ENCODE results near the gene TECPR1.

Gene TECPR1

GRCh38 chr7:98191668-98192431, 60.2 kb downstream of the TECPR1 start:
- no peak for DNase-seq (ENCODE audit: low read depth)

DNA sequence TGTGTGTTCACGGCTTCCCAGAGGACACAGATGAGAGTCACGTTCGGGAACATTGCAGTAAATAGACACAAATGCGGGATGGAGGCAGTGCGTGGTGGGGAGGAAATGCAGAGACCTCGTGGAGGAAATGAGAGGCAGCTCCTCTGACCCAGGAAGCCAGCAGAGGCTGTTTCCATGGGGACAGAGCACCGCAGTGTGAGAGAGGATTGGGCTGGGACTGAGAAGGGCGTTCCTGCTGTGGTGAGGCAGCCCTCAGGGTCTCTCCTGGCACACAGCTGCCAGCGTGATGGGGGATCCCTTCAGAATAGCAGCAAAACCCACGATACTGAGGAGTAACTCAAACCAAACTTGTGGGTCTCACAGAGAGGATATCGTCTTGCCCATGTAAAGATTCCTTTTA, 62.5 kb downstream of the TECPR1 start:
- DNase-seq (ENCODE audit: low read depth) = no peak

- DNase-seq (ENCODE audit: low read depth) = no peak
Measured at GRCh38 chr7:98187138-98187502, 64.9 kb downstream of the TECPR1 start.

DNA sequence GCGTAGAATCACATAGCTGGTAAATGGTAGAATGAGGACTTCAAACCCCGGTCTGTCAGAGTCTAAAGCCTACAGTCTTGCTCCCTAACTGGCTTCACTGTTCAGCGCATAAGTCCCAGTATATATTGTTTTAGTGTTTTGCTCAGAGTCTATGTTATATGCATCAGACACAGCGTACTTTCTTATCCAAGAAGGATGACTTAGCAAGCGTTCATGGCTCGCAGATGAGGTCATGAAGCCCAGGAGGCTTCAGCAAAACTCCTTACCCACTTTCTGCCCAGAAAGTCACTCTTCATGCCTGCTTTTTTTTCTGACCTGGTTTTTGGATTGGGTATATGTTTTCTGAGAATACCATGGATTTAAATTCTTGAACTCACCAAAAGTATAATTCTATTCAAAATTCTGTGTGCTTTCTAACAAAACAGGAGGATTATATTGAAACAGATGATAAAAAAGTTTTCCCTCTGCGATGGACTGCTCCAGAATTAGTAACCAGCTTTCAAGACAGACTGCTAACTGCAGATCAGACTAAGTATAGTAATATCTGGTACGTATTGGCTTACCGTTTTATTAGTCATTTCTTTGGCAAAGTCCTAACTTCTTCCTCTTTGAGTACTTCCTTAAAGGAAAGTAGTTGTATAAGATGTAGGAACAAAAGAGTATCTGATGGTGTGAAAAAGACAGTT, 65.4 kb downstream of the TECPR1 start:
- DNase-seq (ENCODE audit: low read depth) = no peak

GRCh38 chr7:98185101-98185500, 66.9 kb downstream of the TECPR1 start:
- no peak for DNase-seq (ENCODE audit: low read depth)

- DNase-seq (ENCODE audit: low read depth) = no peak
Measured at GRCh38 chr7:98180751-98181150, 71.3 kb downstream of the TECPR1 start.

DNA sequence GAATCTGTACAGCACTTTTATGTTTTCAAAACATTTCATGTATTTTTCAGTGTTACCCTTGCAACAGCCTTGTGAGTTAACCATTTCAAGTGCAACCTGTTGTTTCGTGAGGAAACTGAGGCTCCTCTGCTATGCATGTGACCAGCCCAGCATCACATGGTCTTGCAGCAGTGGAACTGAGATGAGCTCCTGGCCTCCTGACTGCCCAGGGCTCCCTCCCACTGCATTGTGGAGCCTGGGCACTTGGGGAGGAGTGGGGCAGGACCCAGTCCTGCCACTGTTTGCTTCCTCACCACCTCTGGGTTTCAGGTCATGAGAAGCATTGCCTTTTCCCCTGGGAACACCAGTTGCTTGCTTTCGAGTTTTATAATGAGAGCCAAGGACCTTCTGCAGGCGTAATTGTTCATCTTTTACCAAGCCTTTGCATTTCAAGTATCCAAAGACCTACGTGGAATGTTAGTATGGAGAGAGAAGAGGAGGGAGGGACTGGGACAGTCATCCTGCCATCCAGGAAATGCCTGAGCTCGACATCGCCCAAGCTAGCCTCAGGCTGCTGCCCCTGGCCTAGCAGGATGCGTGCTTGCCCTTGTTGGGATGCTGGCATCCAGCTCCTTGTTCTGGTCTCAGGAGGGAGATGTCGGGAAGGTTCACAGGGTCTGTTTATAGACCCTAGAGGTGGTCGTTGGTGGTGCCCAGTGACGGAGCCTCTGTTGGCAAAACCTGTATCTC, 73.1 kb downstream of the TECPR1 start:
- no peak for DNase-seq (ENCODE audit: low read depth)

DNA sequence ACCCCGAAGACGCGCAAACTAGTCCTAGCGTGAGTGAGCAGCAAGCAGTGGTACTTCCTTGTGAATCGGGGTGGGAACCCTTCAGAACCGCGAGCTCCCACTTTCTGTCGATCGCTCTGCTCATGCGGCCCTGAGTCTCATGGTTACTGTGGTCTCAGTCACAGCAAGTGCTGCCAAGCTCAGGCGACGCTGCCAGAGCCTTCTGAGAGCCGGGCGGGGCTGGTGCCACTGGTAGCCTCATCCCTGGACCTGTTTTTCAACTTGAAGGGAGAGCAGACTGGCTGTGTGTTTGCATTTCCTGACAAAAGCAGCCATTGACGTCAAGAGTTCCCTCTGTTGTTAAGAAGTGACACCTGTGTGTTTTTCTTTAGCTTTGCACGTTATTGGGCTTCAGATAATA, 73.7 kb downstream of the TECPR1 start:
- DNase-seq (ENCODE audit: low read depth) = no peak

DNA sequence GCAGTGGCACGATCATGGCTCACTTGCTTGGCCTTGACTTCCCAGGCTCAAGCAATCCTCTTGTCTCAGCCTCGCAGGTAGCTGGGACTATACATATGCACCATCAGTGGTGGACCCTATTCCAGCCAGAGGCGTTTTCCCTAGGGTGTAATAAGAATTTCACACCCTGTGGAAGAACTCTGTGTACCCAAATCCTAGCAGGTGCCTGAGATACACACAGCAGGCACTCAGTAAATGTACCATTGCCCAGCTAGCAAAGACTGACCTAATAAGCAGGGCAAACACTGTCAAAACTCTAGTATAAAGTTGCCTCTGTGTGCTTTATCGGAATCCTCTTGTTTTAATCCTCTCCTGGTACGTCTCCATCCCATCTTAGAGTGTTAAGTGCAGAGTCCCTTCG, 74.5 kb downstream of the TECPR1 start:
- no peak for DNase-seq (ENCODE audit: low read depth)

- DNase-seq (ENCODE audit: low read depth) = no peak
Measured at GRCh38 chr7:98175260-98175940, 76.6 kb downstream of the TECPR1 start.

DNA sequence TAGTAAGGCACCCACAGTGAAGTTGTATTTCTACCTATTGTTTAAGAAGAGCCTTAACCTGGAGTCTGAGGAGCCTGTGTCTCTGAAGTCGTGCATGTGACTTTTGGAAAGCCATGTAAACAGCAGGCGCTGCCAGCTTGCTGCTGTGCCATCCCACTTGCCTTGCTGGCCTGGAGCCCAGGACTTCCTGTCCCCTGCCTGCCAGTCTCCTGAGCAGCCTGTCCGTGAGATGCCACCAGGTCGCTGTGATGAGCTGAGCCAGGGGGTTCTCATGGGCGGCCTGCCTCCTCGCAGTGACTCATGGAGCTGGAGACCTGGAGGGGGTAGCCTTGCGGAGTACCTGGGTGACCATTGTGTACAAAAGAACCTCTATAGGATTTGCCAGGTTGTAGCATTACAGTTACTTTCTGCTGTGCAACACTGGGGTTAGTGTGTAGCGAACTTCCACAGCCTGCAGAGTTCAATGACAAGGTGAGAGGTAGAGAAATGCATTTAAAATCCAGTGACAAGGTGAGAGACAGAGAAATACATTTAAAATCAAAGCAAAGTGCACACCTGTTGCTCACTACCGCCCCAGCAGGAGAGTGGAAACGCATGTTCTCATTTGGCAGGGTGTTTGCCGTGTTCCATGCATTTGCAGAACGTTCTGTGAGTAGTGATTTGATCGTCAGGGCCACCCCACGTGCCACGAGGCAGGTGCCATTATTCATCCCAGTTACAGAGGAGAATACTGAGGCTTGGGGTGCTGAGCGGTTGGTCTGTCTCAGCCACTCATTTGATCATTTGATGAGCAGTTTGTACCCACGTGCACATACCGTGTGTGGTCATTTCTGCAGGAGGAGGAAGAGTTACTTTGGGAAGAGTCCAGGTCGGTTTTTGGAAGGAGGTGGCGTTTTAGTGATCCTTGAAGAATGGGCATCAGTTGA, 77.4 kb downstream of the TECPR1 start:
- no peak for DNase-seq (ENCODE audit: low read depth)

DNA sequence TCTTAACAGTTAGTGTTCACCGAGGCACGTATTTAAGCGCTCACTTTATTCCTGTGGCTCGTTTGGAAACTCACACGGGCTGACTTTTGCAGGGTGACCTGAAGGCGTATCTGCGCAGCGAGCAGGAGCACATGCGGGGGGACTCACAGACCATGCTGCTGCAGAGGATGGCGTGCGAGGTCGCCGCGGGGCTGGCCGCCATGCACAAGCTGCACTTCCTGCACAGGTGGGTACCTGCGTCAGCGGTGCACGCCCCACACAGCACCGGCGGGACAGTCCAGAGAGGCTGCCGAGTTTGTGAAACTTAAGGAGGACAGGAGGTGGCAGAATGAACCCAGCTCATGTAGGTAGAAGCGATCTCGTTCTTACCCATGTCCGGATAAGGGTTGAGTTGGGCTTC, 80.6 kb downstream of the TECPR1 start:
- DNase-seq (ENCODE audit: low read depth) = no peak

GRCh38 chr7:98170966-98171365, 81.1 kb downstream of the TECPR1 start:
- no peak for DNase-seq (ENCODE audit: low read depth)

- DNase-seq (ENCODE audit: low read depth) = no peak
Measured at GRCh38 chr7:98168904-98169621, 83.0 kb downstream of the TECPR1 start.

DNA sequence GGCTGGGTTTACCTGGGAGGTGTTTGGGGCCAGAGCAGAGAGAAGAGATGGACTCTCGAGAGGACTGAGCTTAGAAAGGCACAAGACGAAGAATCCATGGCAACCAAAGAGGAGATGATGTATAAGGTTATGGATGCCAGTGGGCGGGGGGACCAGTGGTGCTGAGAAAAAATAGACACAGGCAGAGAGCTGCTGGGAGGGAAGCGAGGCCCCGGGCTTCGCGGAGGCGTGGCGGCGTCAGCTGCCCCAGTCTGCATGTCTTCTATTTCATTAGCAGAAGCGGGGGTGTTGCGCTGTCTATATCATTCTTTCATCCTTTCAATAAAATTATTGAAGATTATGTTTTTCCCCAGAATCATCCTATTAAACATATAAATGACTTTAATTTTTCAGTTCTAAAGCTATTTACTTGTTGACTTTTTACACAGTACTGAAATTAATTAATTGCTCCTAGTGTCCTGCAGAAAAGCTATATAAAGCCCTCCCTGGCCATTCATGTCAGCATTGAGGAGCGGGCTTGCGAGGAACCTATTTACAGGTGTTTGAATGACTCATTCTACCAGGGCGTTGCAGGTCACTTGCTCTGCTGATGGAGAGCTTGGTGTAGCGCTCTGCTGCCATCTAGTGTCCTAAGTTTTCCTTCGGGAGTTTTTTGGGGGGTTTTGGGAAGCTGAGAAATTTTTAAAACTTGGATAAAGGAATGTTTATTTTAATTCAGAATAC, 83.7 kb downstream of the TECPR1 start:
- peak; percentile 15 for DNase-seq (ENCODE audit: low read depth)

DNA sequence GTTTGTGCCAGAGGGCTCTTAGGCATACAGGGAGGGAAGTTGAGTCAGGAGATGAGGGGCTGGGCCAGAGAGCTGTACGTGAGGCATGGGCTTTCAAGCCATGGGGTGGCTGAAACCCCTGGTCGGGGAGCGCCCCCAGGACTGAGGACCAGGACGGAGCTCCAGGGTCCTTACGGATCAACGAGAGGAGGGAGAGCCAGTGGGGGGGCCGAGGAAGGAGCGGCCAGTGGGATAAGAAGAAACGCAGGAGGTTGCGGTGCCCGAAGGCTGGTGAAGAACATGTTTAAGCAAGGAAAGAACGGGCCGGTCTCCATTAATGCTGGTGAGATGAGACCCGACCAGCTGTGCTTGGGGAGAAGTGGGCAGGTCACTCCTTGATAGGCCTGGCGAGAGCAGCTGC, 84.4 kb downstream of the TECPR1 start:
- DNase-seq (ENCODE audit: low read depth) = no peak

DNA sequence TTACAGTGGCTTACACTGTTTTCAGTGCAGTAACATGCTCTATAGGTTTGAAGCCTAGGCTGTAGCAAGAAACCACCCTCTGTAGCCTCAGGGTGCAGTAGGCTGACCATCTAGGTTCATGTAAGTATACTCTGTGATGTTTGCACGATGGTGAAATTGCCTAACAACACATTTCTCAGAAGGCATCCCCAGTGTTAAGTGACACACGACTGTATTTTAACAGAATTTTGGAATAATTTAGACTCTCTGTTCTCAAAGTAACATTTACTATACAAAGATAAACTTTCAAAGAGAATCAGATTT, 85.4 kb downstream of the TECPR1 start:
- DNase-seq (ENCODE audit: low read depth) = no peak

DNA sequence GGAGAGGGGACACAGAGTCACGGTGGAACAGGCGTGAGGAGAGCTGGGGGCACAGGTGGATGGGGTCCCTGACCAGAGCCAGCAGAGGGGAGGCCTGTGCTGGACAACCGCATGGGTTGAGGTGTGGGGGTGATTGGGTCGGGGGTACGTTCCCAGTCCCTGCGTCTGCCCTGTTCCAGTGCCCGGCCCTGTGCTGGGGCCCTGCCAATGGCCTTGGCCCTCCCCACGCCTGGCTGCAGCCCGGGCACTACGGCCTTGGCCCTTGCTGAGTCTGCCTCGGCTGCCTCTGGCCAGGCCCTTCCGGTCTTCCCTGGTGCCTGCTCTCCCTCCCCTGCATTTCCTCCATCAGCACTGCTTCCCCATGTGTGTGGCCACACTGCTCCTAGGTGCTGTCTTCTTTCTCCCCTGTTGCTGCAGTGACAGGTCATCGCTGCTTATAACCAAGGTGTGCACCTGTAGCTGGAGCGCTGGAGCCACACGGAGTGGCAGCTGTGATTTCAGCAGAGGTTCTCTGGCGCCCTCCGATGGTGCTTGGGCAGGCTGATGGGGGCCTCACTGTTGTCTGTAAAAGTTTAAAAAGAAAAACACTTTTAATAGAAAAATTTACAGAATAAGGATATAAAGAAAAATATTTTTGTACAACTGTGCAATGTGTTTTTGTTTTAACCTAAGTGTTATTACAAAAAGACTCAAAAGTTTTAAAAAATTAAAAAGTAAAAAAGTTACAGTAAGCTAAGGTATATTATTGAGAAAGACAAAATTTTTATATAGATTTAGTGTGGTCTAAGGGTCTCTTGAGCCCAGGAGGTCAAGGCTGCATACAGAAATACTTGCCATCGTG, 86.0 kb downstream of the TECPR1 start:
- peak; percentile 23 for DNase-seq (ENCODE audit: low read depth)

All from stimulated activated CD8-positive, alpha-beta memory T cell treated with anti-CD3 and anti-CD28 coated beads, Interleukin-7, amount 100 ng/mL, for 24 hours (primary cell).